ENCODE data around the gene PDLIM1.

PDLIM1 gene

GRCh38 chr10:95290461-95291364, at the start of gene PDLIM1:
Gene PDLIM1 (minus strand): TSS chr10:95291003. CDS start chr10:95290915, 88 bp downstream.
- no peak for DNase-seq

- DNase-seq = no peak
These were observed 49.1 kb upstream of the PDLIM1 start for GRCh38 chr10:95339863-95340262.

- DNase-seq = no peak
These were observed 46.8 kb upstream of the PDLIM1 start for GRCh38 chr10:95337423-95338160.

GRCh38 chr10:95336702-95337101, 45.9 kb upstream of the PDLIM1 start:
- no peak for DNase-seq

GRCh38 chr10:95335933-95336699, 45.3 kb upstream of the PDLIM1 start:
- no peak for DNase-seq

GRCh38 chr10:95334805-95335144, 44.0 kb upstream of the PDLIM1 start:
- DNase-seq = no peak

GRCh38 chr10:95333997-95334804, 43.4 kb upstream of the PDLIM1 start:
- no peak for DNase-seq

GRCh38 chr10:95332666-95333249, 42.0 kb upstream of the PDLIM1 start:
- no peak for DNase-seq

- DNase-seq = no peak
These were observed 40.9 kb upstream of the PDLIM1 start for GRCh38 chr10:95331596-95332130.

GRCh38 chr10:95330966-95331453, 40.2 kb upstream of the PDLIM1 start:
- DNase-seq = no peak

GRCh38 chr10:95329296-95329695, 38.5 kb upstream of the PDLIM1 start:
- DNase-seq = no peak

- no peak for DNase-seq
These were observed 37.2 kb upstream of the PDLIM1 start for GRCh38 chr10:95328013-95328412.

GRCh38 chr10:95327367-95327766, 36.6 kb upstream of the PDLIM1 start:
- no peak for DNase-seq

GRCh38 chr10:95326396-95326795, 35.6 kb upstream of the PDLIM1 start:
- DNase-seq = no peak

- DNase-seq = no peak
These were observed 35.1 kb upstream of the PDLIM1 start for GRCh38 chr10:95325863-95326262.

- DNase-seq = no peak
These were observed 33.8 kb upstream of the PDLIM1 start for GRCh38 chr10:95324436-95325268.

GRCh38 chr10:95321554-95322301, 30.9 kb upstream of the PDLIM1 start:
- DNase-seq = no peak

- no peak for DNase-seq
These were observed 28.4 kb upstream of the PDLIM1 start for GRCh38 chr10:95319239-95319638.

- no peak for DNase-seq
These were observed 24.7 kb upstream of the PDLIM1 start for GRCh38 chr10:95315509-95315908.
